Measurements from ENCODE around the gene ADCY2.

GRCh38 chr5:7705261-7705660 lies 309.3 kb downstream of the ADCY2 start:
- no peak for TF ChIP-seq CHD2 (IDR thresholded peaks at IDR 0.05; ENCODE audit: low read length, partially characterized antibody)
- no peak for TF ChIP-seq RAD21 (IDR thresholded peaks at IDR 0.05; ENCODE audit: low read length)
- TF ChIP-seq ZBTB33 (IDR thresholded peaks at IDR 0.05; ENCODE audit: borderline replicate concordance, low read depth): no peak
- TF ChIP-seq MAX (IDR thresholded peaks at IDR 0.05; ENCODE audit: low read depth): no peak

All from SK-N-SH (cell line).